Heart right ventricle (tissue), 16 donors: ENCODE results near the gene PIK3CB. TPM values are rescaled to one million over a fixed set of nuclear protein-coding genes. Genes with fewer than 3 reads are reported as not detected.

Experiments used
- ATAC-seq, 8 donors: fragments of 200-7000 bp; cut with Tn5 transposase; one replicate each; pipeline ENCODE4 v1.9.1; 2020; ENCODE audit warnings: mild to moderate bottlenecking in 8 of 8, moderate library complexity in 8 of 8, moderate number of reproducible peaks in 1 of 8
- DNase-seq, 2 donors: peaks; one replicate each; pipeline ENCODE4 v3.0.0-alpha.2; 2020
- H3K27ac ChIP-seq, 10 donors: fragments of 200-600 bp; sonication (generic) in 2 of 10; one replicate each; pipeline versions ENCODE4 v1.5.0 to v1.8.0; 2020 to 2022; ENCODE audit warnings: mild to moderate bottlenecking in 3 of 10
- H3K27me3 ChIP-seq, 7 donors: fragments of 200-600 bp; one replicate each; pipeline ENCODE4 v1.8.0; 2021 to 2022; ENCODE audit warnings: mild to moderate bottlenecking in 2 of 7
- H3K36me3 ChIP-seq, 9 donors: fragments of 200-600 bp; sonication (generic) in 1 of 9; one replicate each; pipeline versions ENCODE4 v1.5.0 to v1.8.0; 2020 to 2022; ENCODE audit warnings: mild to moderate bottlenecking in 2 of 9
- H3K4me1 ChIP-seq, 9 donors: fragments of 200-600 bp; sonication (generic) in 1 of 9; one replicate each; pipeline versions ENCODE4 v1.5.0 to v1.8.0; 2020 to 2022; ENCODE audit warnings: mild to moderate bottlenecking in 4 of 9
- H3K4me3 ChIP-seq, 10 donors: fragments of 200-600 bp; sonication (generic) in 2 of 10; one replicate each; pipeline versions ENCODE4 v1.5.0 to v1.8.0; 2020 to 2022; ENCODE audit warnings: mild to moderate bottlenecking in 7 of 10, moderate library complexity in 2 of 10
- H3K9me3 ChIP-seq, 11 donors: fragments of 200-600 bp in 10 of 11; sonication (generic) in 2 of 11; one replicate each; pipeline versions ENCODE4 v1.5.0 to v1.8.0; 2013 to 2022; ENCODE audit warnings: mild to moderate bottlenecking in 2 of 11, control low read depth in 1 of 11, moderate library complexity in 1 of 11
- CTCF ChIP-seq, 9 donors: fragments of 200-600 bp; sonication (generic) in 2 of 9; IDR thresholded peaks; one replicate each; pipeline versions ENCODE4 v1.5.0 to v1.8.0; 2021 to 2022; ENCODE audit warnings: antibody characterized with exemption in 9 of 9, mild to moderate bottlenecking in 5 of 9, moderate library complexity in 1 of 9
- WGBS, 2 donors: extraction: QIAGEN DNeasy Blood & Tissue Kit; methylation state at CpG; one replicate each; pipeline ENCODE4 v1.1.7; 2013; ENCODE audit warnings: inconsistent platforms in 1 of 2; 5-methylcytosine and 5-hydroxymethylcytosine counted together
- intact Hi-C, 10 donors: fragments of 100-400 bp; cut with DNase I; formaldehyde crosslinking; loops; one replicate each; pipeline versions ENCODE4 v1.11.1 to v1.14.2; 2022
- polyA plus RNA-seq, 2 donors: library from polyadenylated mRNA; stranded (reverse); fragments of 200-250 nt; gene quantifications; one replicate each; pipeline ENCODE4 v1.2.3, GENCODE V29; 2013
- total RNA-seq, 10 donors: library from RNA; stranded (reverse); fragmentation: NEBNext Ultra II Directional in 3 of 10; extraction: Animal tissue kit (Norgen Biotek cat#: 25700) in 3 of 10; gene quantifications; one replicate each; pipeline versions ENCODE4 v1.2.1 to v1.2.4, GENCODE V29; 2021 to 2023
- donor health status: Arrhythmogenic right ventricular cardiomyopathy.
- donor health status: ischemic (EF 13 %, LVEDD 7.1; RV severe dilation, severe dysfunction).
- donor health status: healthy with polysubstance abuse.
- donor health status: DM: no; HTN: yes; CAD: no.
- donor health status: DM: no; HTN: no; CAD: no.
- donor health status: ischemic (EF 25% LVEDD 6.9; RV normal size, moderate dysfunction).
- donor health status: ischemic (EF 25% LVEDD 5.7; RV mildly dilated, moderate dysfunction).
- donor health status: healthy.
- donor health status: DM: yes; HTN: yes; CAD: no.
- donor health status: Ischemic cardiomyopathy.
- donor health status: ischemic (EF 35%, LVEDD 5.7; RV mildly dilated, moderate dysfunction).
- donor health status: nonischemic (EF 11% LVEDD 7.7; RV severe dilation, severe dysfunction).
- donor health status: DM: yes; HTN: yes; CAD: no.
- donor health status: PGD.
- donor health status: ischemic (EF 29% LVEDD 5.4; RV normal size, mild dysfunction).
- donor health status: nonischemic (EF 23%, LVEDD 6.1; RV moderate dilation, normal function).

PIK3CB gene
- total and polyA plus RNA-seq, 12 donors: 8.1 to 45.7 (median 29.3) TPM

GRCh38 chr3:138642226-138642926 is 192.4 kb downstream of the PIK3CB start:
- Histone ChIP-seq H3K27me3 (no peaks in the 10 kb centered on the region), H3K36me3 (no peaks in the 10 kb centered on the region), H3K4me3 (no peak overlapping the region), H3K4me1 (no peaks in the 10 kb centered on the region), H3K9me3 (peaks cover 0 to 64% (median 49%) of the 10 kb centered on the region in 11 donors), H3K27ac (no peak overlapping the region)
- no peak for DNase-seq
- intact Hi-C loops: no loop called here
- no peak for TF ChIP-seq CTCF (IDR thresholded peaks at IDR 0.05)
- ATAC-seq: no peak
- 84 to 89% methylated on average over 4 of the region's 4 CpGs for WGBS, 2 donors

- Histone ChIP-seq H3K4me1 (no peaks in the 10 kb centered on the region), H3K27ac (no peak overlapping the region), H3K4me3 (no peak overlapping the region), H3K27me3 (no peaks in the 10 kb centered on the region), H3K36me3 (no peaks in the 10 kb centered on the region), H3K9me3 (peaks cover 0 to 46% (median 31%) of the 10 kb centered on the region in 11 donors)
- no peak for ATAC-seq
- intact Hi-C loops: no loop called here
- no peak for DNase-seq
- TF ChIP-seq CTCF (IDR thresholded peaks at IDR 0.05): no peak
- 76 to 79% methylated on average over 4 of the region's 4 CpGs for WGBS, 2 donors
These were observed 194.2 kb downstream of the PIK3CB start for GRCh38 chr3:138640537-138640936.

- no peak for TF ChIP-seq CTCF (IDR thresholded peaks at IDR 0.05)
- intact Hi-C loops: no loop called here
- H3K27ac ChIP-seq: no peak overlapping the region
- H3K36me3 ChIP-seq: peaks cover 0 to 8% (median 0%) of the 10 kb centered on the region in 9 donors
- no peaks in the 10 kb centered on the region for H3K4me1 ChIP-seq
- ATAC-seq (no peak), DNase-seq (no peak)
- 93% methylated on average over 2 of the region's 2 CpGs for WGBS, 2 donors
- H3K27me3 ChIP-seq: no peaks in the 10 kb centered on the region
- H3K4me3 ChIP-seq: no peak overlapping the region
- H3K9me3 ChIP-seq: peaks cover 0 to 27% (median 15%) of the 10 kb centered on the region in 11 donors
These were observed 196.1 kb downstream of the PIK3CB start for GRCh38 chr3:138638641-138639040.

- ATAC-seq (no peak), DNase-seq (no peak)
- Histone ChIP-seq H3K36me3 (peaks cover 0 to 65% (median 9%) of the 10 kb centered on the region in 9 donors), H3K9me3 (no peaks in the 10 kb centered on the region), H3K27me3 (no peaks in the 10 kb centered on the region), H3K4me1 (no peaks in the 10 kb centered on the region), H3K4me3 (no peak overlapping the region), H3K27ac (no peak overlapping the region)
- TF ChIP-seq CTCF (IDR thresholded peaks at IDR 0.05): no peak
- intact Hi-C loops: no loop called here
- 73 to 81% methylated on average over 6 of the region's 6 CpGs for WGBS, 2 donors
These were observed 205.2 kb downstream of the PIK3CB start for GRCh38 chr3:138629526-138629925.
